Measurements from ENCODE around the gene SCGB1C1. TPM values are rescaled to one million over a fixed set of nuclear protein-coding genes. Genes with fewer than 3 reads are reported as not detected.
"Not testable (repeated sequence)": the region's sequence is repeated elsewhere in the genome, so short reads cannot be mapped to it uniquely, and the experiment has no call there.

SCGB1C1 gene
- total RNA-seq, 1 donor from 2014 or later, result not detected

DNA sequence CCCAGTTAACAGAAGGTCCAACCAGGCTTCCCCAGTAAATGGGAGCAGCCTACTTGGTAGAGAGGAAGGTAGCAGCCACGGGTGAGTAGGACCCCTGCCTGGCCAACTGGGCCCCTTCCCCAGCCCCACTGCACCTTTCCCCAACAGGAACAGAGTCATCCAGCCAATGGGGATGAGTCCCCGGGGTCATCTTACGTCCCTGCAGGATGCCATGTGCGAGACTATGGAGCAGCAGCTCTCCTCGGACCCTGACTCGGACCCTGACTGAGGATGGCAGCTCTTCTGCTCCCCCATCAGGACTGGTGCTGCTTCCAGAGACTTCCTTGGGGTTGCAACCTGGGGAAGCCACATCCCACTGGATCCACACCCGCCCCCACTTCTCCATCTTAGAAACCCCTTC lies 21.2 kb downstream of the SCGB1C1 start:
- no peak for DNase-seq (ENCODE audit: low read depth)
- no peak for TF ChIP-seq CTCF (conservative IDR thresholded peaks at IDR 0.05; ENCODE audit: low read depth, low read length)

GRCh38 chr11:215581-216037 lies 22.7 kb downstream of the SCGB1C1 start:
- H3K4me3 ChIP-seq (ENCODE audit: low read depth, low read length), result no peak overlapping the region
- no peak for TF ChIP-seq CTCF (conservative IDR thresholded peaks at IDR 0.05; ENCODE audit: low read depth, low read length)
- no peak for DNase-seq (ENCODE audit: low read depth)

More for the DNA sequence above, 21.2 kb downstream of the SCGB1C1 start:
- no peak overlapping the region for H3K4me3 ChIP-seq (ENCODE audit: low read depth, low read length)

- H3K4me3 ChIP-seq (ENCODE audit: low read depth, low read length), result no peak overlapping the region
- DNase-seq (ENCODE audit: low read depth), result no peak
- no peak for TF ChIP-seq CTCF (conservative IDR thresholded peaks at IDR 0.05; ENCODE audit: low read depth, low read length)
Measured at GRCh38 chr11:216081-216974, 23.4 kb downstream of the SCGB1C1 start.

GRCh38 chr11:217704-218103 lies 24.8 kb downstream of the SCGB1C1 start:
- no peak overlapping the region for H3K4me3 ChIP-seq (ENCODE audit: low read depth, low read length)
- DNase-seq (ENCODE audit: low read depth), result no peak
- no peak for TF ChIP-seq CTCF (conservative IDR thresholded peaks at IDR 0.05; ENCODE audit: low read depth, low read length)

DNA sequence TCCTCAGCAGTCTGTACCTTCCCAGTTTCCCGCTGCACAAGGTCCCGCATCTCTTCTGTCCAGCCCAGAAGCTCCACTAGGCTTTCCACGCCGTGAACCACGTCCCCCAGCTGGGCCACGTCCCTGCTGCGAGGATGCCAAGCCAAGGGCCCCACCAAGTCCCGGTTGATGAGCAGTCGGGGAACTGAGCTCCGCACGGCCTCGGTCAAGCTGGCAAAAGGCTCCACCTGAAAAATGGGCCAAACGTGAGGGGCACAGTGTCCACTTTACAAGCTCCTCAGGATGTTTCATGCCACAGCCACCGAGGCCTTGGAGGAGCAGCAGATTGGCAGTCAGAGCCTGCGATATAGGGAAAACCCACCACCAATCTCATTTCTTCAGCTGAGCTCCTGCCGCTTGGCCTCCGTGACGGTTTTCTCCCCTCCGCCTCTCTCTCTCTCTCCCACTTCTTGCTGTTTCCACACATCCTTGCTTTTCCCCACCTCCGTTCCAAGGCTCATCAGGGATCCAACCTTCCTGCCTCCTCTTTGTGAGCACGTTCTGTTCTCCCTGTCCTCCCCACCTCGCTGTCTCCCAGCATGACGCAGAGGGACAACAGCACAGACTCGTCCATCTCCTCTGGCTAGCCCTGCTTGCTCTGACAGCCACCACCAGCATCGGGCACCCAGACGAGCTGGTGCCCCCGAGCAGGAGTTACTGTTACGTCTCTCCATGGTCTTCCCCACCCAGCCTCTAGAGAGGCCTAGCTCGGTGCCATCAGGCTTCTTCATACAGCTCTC lies 26.1 kb downstream of the SCGB1C1 start:
- H3K4me3 ChIP-seq (ENCODE audit: low read depth, low read length), result no peak overlapping the region
- DNase-seq (ENCODE audit: low read depth), result no peak
- no peak for TF ChIP-seq CTCF (conservative IDR thresholded peaks at IDR 0.05; ENCODE audit: low read depth, low read length)

GRCh38 chr11:220641-221215 lies 27.9 kb downstream of the SCGB1C1 start:
- not testable (repeated sequence) for DNase-seq (ENCODE audit: low read depth); H3K4me3 ChIP-seq (ENCODE audit: low read depth, low read length)

GRCh38 chr11:221539-221938 lies 28.7 kb downstream of the SCGB1C1 start:
- no peak overlapping the region for H3K4me3 ChIP-seq (ENCODE audit: low read depth, low read length)
- TF ChIP-seq CTCF (conservative IDR thresholded peaks at IDR 0.05; ENCODE audit: low read depth, low read length), result no peak

More at GRCh38 chr11:221539-221938, 28.7 kb downstream of the SCGB1C1 start:
- DNase-seq (ENCODE audit: low read depth), result no peak

Measured in epithelial cell of proximal tubule (primary cell).